ENCODE data around the gene KCNMA1.

KCNMA1 gene

DNA sequence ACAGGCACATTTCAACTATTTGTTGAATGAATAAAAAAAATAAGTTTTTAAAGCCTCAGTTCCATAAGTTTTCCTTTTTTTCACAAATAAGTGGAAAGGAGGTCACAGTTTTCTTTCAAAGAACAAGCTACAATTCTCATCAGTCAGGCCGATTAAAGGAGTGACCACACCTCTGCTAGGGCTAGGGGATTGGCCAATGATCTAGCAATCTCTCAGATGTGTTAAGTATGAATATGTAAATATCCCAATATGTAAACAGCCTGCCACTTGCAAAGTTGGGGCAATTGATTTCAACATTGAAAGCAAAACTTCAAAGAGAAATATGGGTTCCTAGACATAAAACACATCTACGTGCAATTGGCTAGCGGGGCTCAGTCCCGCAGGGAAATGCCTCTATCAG is 614.9 kb downstream of the KCNMA1 start:
- no peak for DNase-seq

- no peak for DNase-seq
Measured at GRCh38 chr10:77021966-77022490, 615.6 kb downstream of the KCNMA1 start.

- no peak for DNase-seq
Measured at GRCh38 chr10:77020426-77021040, 617.1 kb downstream of the KCNMA1 start.

GRCh38 chr10:77016855-77017254 is 620.8 kb downstream of the KCNMA1 start:
- DNase-seq, result no peak

DNA sequence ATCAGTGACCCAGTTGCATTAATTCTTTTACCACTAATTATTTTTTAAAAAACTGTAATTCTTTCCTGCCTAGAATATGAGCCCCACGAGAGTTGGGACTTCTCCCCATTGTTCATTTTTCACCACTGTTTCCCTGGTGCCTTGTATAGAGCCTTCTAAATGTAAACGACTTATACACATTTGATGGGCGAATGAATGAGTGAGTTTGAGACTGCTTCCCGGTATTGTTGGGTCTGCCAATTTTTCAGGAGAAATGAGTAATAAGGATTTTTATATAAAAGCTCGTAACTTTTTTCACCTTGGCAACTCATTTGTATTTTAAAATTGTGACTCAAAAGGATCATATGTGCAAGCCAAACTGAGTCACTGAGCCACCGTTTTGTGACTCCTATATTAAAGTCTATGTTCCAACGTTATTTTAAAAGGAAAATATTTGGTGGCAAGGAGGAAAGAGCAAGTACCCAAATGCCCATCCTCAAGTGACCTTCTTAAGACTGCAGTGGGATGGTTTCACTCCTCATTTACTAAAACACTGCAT is 621.3 kb downstream of the KCNMA1 start:
- no peak for DNase-seq

DNA sequence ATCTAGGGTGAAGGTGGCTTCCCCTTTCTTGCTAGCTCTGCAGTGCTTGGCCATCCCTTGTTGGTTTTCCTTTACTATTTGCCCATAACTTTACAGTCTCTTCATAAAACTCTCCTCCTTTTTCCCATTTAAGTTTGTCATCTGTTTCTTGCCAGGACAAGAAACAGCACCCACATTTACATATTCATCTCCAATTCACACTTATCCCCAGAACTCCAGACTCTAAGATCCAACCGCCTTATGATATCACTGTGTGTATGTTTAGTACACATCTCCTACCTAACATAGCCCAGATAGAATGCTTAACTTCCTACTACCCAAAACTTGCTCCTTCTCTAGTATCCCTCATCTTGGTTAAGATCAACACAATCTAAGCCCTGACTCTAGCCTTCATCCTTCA is 622.2 kb downstream of the KCNMA1 start:
- DNase-seq, result no peak

DNA sequence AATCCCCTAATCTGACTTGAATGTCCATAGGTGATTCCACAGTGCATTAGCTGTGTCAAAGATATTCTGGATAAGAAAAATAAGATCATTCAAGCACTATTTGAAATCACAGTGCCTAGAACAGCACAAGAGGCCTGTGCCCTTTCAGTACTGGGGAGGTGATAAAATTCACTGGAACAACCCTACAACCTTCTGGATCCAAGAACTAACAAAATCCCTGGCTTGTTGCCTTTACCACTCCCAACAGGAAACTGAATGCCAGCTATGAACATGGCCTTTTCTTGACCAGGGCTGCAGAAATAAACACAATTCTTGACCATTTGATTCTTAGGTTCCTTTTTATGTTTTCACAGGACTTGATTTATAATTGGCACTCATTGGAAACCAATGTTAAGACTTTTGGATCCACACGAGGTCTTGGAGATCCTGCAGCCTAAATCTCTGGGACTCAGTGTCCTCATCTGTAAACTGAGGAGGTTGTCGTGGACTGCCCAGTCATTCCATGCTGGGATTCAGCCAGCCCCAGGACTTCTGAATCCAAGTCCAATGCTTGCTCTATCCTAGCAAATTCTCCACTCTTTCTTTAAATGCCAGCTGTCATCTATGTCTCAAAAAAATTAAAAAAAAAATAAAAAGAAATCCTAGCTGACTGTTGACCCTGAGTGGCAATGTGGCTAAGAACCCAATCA is 624.7 kb downstream of the KCNMA1 start:
- DNase-seq, result no peak

DNA sequence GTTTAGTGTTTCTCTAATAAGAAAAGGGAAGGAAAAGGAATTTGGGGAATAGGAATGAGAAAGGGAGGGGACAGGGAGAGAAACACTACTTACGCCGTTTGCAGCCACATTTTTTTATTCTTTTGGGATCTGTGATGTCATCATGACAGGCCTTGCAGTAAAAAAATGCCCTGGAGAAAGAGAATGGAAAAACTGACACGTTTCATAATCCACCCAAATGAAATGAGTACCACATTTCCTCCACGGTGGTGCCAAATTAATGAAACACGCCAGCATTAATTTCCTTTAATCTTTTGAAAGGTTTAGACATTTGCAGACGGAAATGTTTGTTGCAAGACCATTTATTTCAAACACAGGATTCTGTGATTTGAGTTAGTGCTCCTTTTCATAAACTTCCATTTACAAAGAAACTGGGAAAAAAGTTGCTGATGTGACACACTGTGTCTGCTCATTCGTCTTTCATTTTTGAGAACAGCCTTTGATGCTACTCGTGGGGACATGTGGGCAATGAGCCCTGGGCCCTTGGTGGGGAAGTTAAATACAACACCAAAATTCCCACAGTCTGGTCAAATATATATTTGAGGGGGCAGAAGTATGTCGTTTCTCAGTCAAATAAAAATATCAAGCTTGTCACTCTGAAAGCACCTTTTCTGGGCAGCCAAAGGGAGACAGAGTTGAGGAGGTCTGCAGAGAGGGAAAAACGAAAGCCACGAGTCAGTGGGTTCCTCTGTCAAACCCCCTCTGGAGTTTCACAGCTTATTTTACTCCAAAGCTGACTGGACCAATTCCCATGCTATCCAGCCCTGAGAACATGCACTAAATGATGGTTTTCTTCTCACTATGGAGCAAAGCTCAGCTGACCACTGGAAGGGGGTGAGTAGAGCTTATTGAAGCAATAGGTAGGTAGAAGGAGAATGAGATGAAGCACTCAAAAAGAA is 625.5 kb downstream of the KCNMA1 start:
- DNase-seq, result no peak

DNA sequence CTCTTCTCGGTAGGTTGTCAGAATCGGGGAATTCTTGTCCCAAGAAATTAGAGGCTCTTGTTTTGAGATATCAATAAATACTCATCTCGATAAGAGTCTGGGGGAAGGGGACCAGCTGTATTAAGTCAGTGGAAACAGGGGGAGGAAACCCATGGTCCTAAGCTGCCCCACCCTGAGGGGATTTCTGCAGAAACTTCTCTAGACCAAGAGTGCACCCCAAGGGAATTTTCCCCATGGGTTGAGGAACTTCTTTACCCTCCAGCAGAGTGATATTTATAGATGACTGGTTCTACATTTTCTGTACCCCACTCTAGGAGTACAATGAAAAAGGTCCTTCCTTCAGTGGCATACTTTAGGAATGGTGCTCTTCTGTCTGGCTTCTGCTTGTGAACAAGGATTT is 627.2 kb downstream of the KCNMA1 start:
- no peak for DNase-seq

DNA sequence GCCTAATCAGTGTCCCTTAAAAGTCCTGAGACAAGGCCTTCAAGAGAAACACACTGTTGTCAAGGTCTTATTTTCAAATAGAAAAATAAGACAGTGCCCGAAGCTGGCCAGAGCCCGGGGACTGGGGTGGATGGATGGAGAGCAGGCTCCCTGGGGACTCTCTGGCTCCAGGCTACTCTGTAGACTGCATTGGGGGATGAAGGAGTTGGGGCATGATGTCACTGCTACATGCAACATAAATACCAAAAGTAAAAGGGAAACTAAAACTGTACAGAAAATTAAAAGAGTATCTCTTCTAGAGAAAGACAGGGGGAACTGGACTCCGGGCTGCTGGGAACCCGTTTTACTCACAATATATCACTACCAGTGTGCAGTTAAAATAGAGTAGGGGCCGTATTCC is 629.8 kb downstream of the KCNMA1 start:
- DNase-seq, result no peak

- DNase-seq, result no peak
Measured at GRCh38 chr10:77006836-77007511, 630.6 kb downstream of the KCNMA1 start.

DNA sequence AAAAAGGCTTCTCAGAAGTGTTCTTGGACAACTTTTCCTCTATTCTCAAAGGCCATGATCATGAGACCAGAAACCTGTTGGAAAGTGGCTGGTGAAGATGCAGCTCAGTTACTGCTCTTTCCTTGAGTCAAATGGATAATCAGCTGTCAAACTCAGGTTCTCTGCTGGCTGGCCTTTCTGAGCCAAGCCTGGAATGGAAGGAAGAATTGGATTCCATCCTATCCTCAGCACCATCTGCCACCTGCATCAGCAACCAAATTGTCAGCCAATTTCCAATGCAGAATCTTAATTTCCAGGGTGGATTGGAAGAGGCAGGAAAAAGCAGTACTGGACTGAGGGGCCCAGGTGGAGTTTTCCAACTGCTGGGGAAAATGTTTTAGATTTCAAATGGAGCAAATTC is 631.7 kb downstream of the KCNMA1 start:
- no peak for DNase-seq

GRCh38 chr10:77004917-77005564 is 632.6 kb downstream of the KCNMA1 start:
- DNase-seq, result no peak

DNA sequence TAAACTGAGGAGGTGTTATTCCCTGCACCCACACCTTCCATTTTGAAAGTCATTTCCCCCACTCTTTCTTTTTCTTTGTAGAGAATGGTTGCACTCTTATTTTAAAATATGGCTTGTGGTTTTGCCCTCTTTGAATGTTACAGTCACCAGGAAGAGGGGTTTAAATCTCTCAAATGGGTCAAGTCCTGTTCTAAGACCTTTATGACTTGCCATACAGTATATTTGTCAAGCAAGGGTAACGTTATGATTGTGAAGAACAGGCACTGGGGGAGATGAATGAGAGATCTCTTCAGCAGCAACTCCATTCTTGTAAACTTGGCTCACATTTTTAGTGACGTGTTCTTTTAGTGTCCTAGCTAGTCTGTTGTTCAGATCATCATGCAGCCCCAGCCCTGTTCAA is 634.7 kb downstream of the KCNMA1 start:
- DNase-seq, result no peak

- DNase-seq, result no peak
Measured at GRCh38 chr10:77001206-77001605, 636.4 kb downstream of the KCNMA1 start.

- DNase-seq, result no peak
Measured at GRCh38 chr10:76998451-76998850, 639.2 kb downstream of the KCNMA1 start.

DNA sequence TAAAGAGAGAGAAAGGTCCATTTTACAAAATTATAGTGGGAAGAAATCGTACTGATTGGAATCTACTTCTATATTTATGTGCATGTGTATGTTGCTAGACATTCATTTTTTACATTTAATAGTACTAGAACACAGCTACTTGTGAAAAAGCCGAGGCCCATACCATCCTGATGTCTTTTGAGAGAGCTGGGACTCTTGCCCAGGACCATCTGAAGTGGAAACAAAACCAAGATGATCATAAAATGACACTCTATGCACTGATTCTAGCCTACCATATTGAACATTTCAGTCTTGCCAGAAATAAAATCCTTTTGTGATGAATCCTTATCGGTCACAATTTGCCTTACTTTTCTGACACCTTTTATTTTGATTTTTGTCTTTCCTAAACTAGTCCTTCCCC is 640.0 kb downstream of the KCNMA1 start:
- DNase-seq, result no peak

DNA sequence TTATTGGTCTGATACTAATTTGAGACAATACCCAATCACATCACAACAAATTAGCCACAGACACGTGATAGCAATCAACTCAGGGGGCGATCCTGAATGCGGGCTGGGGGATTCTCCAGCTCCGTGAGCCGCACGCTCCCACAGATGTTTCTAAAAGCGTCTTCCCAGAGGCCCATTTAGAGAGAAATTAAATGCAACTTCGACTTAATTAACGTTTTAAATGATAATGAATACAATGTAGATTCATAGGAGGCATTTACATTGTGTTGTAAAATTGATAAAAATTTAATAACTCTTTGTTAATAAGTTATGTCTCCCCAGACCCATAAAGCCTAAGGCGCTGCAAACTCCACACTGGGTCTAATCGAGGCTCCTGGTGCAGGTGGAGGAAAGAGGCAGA is 642.6 kb downstream of the KCNMA1 start:
- no peak for DNase-seq

DNA sequence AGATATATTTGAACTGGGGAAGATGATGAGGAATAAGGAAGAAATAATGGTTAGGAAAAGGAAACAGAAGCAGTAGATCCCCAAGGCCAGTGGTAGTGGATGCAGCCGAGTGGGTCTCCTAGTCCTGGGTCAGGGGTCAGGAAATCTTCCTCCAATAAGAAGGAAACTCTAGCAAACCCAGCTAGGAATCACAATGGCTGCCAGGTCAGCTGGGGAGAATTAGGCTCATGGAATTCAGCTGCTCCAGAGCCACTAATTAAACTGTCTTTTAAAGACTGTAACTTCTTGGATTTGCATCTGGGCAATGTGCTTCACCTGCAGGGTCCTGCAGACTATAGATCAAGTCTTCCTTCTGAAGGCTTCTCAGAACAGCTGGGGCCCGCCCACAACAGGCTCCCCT is 644.4 kb downstream of the KCNMA1 start:
- DNase-seq, result no peak

- no peak for DNase-seq
Measured at GRCh38 chr10:76992467-76992866, 645.1 kb downstream of the KCNMA1 start.

GRCh38 chr10:76991621-76992020 is 646.0 kb downstream of the KCNMA1 start:
- DNase-seq, result no peak

- no peak for DNase-seq
Measured at GRCh38 chr10:76990561-76990960, 647.0 kb downstream of the KCNMA1 start.

Data from NCI-H526 treated with DMSO at 0.1 percent for 48 hours (cell line).